ENCODE results near the gene KCNT1. TPM values are rescaled to one million over a fixed set of nuclear protein-coding genes. Genes with fewer than 3 reads are reported as not detected.

KCNT1 gene
- total RNA-seq, 1 experiment from 2014 or later, result not detected

DNA sequence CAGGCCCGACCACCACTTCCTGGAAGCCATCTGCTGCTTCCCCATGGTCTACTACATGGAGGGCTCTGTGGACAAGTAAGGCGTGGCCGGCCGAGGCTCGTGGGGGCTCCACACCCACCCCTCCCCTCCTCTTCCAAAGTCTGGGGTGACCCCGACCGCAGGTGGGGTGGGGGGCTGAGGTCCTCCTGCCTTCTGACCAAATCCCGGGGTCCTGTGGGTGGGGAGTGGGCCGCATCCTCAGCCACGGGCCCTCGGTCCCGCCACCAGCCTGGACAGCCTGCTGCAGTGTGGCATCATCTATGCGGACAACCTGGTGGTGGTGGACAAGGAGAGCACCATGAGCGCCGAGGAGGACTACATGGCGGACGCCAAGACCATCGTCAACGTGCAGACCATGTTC, 76.4 kb downstream of the KCNT1 start:
- Histone ChIP-seq H3K79me2 (ENCODE audit: low read depth) (no peaks in the 10 kb centered on the region), H3K27me3 (ENCODE audit: insufficient read depth, low read depth) (no peaks in the 10 kb centered on the region), H3F3A (ENCODE audit: insufficient read depth, low read depth) (no peaks in the 10 kb centered on the region), H3K4me1 (replicated peaks; ENCODE audit: insufficient read depth) (no peaks in the 10 kb centered on the region), H4K20me1 (ENCODE audit: insufficient read depth) (no peaks in the 10 kb centered on the region), H2AFZ (no peak overlapping the region), H3K27ac (no peak overlapping the region), H3K9me3 (ENCODE audit: insufficient read depth, low read depth) (no peaks in the 10 kb centered on the region), H3K9me2 (ENCODE audit: insufficient read depth) (no peaks in the 10 kb centered on the region), H3K4me2 (no peak overlapping the region), H3K4me3 (no peak overlapping the region), H3K36me3 (ENCODE audit: low read depth) (no peaks in the 10 kb centered on the region)
- no peak for DNase-seq
- BruUV-seq (replicated peaks), result no TSS peak
- ChIA-PET CTCF (no interaction called here), POLR2A (ENCODE audit: unreplicated experiment) (no interaction called here)
- intact Hi-C loops (cut with micrococcal nuclease; ENCODE audit: unreplicated experiment), result no loop called here
- TF ChIP-seq EZH2 (IDR thresholded peaks at IDR 0.05; ENCODE audit: low read depth), result no peak
- TF ChIP-seq, protein P1, sequence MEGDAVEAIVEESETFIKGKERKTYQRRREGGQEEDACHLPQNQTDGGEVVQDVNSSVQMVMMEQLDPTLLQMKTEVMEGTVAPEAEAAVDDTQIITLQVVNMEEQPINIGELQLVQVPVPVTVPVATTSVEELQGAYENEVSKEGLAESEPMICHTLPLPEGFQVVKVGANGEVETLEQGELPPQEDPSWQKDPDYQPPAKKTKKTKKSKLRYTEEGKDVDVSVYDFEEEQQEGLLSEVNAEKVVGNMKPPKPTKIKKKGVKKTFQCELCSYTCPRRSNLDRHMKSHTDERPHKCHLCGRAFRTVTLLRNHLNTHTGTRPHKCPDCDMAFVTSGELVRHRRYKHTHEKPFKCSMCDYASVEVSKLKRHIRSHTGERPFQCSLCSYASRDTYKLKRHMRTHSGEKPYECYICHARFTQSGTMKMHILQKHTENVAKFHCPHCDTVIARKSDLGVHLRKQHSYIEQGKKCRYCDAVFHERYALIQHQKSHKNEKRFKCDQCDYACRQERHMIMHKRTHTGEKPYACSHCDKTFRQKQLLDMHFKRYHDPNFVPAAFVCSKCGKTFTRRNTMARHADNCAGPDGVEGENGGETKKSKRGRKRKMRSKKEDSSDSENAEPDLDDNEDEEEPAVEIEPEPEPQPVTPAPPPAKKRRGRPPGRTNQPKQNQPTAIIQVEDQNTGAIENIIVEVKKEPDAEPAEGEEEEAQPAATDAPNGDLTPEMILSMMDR (conservative IDR thresholded peaks at IDR 0.05), result no peak

DNA sequence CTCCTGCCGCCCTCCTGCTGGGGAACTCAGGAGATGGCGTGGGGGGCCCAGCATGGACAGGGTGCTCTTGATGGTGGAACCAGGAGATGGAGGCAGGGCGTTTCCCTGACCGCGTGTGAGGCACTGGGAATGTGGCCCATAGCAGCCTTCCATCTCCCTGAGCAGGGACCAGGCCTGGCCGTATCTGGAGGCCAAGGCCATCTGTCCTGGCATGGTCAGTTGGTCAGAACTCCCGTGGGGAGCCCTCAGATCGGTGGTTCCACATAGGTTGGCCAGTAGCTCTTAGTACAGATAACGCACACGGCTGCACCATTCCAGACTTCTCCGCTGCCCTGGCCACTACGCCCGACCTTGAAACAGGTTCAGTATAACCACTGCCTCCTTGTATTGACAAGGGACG, 77.6 kb downstream of the KCNT1 start:
- DNase-seq, result no peak
- BruUV-seq (replicated peaks), result no TSS peak
- no peaks in the 10 kb centered on the region for H3K4me1 ChIP-seq (replicated peaks; ENCODE audit: insufficient read depth)
- no peaks in the 10 kb centered on the region for H4K20me1 ChIP-seq (ENCODE audit: insufficient read depth)
- no peaks in the 10 kb centered on the region for H3K9me2 ChIP-seq (ENCODE audit: insufficient read depth)
- no peak for TF ChIP-seq EZH2 (IDR thresholded peaks at IDR 0.05; ENCODE audit: low read depth)
- TF ChIP-seq, protein P1 (conservative IDR thresholded peaks at IDR 0.05), result no peak
- no peaks in the 10 kb centered on the region for H3K27me3 ChIP-seq (ENCODE audit: insufficient read depth, low read depth)
- no peak overlapping the region for H3K4me2 ChIP-seq
- H3F3A ChIP-seq (ENCODE audit: insufficient read depth, low read depth), result no peaks in the 10 kb centered on the region
- intact Hi-C loops (cut with micrococcal nuclease; ENCODE audit: unreplicated experiment), result no loop called here
- H2AFZ ChIP-seq, result no peak overlapping the region
- H3K27ac ChIP-seq, result no peak overlapping the region
- H3K4me3 ChIP-seq, result no peak overlapping the region
- H3K36me3 ChIP-seq (ENCODE audit: low read depth), result no peaks in the 10 kb centered on the region
- ChIA-PET CTCF (no interaction called here), POLR2A (ENCODE audit: unreplicated experiment) (no interaction called here)
- no peaks in the 10 kb centered on the region for H3K9me3 ChIP-seq (ENCODE audit: insufficient read depth, low read depth)
- H3K79me2 ChIP-seq (ENCODE audit: low read depth), result no peaks in the 10 kb centered on the region

DNA sequence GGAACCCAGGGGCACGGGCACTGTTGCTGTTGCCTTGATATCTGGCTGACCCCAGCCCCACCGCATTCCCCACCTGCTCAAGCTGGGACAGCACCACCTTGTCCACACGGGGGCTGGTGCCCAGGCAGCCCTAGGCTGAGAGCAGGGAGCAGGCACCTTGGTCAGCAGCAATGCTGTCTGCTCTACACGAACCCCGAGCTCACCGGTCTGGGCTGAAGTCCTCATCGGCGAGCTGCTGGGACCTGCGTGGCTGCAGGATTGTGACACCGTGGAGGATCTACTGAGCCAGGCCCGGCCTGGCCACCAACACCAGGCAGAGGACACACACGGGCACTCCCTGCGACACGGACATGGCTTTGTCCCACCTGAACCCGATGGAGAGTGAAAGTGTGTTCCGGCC, 78.1 kb downstream of the KCNT1 start:
- POLR2A ChIA-PET (ENCODE audit: unreplicated experiment), result no interaction called here
- H3K9me2 ChIP-seq (ENCODE audit: insufficient read depth), result no peaks in the 10 kb centered on the region
- H4K20me1 ChIP-seq (ENCODE audit: insufficient read depth), result no peaks in the 10 kb centered on the region

More for the DNA sequence above, 78.1 kb downstream of the KCNT1 start:
- Histone ChIP-seq H3K36me3 (ENCODE audit: low read depth) (no peaks in the 10 kb centered on the region), H3K27ac (no peak overlapping the region), H3K27me3 (ENCODE audit: insufficient read depth, low read depth) (no peaks in the 10 kb centered on the region), H3K4me2 (no peak overlapping the region), H2AFZ (no peak overlapping the region), H3F3A (ENCODE audit: insufficient read depth, low read depth) (no peaks in the 10 kb centered on the region), H3K4me1 (replicated peaks; ENCODE audit: insufficient read depth) (no peaks in the 10 kb centered on the region), H3K79me2 (ENCODE audit: low read depth) (no peaks in the 10 kb centered on the region), H3K4me3 (no peak overlapping the region), H3K9me3 (ENCODE audit: insufficient read depth, low read depth) (no peaks in the 10 kb centered on the region)
- TF ChIP-seq, protein P1 (conservative IDR thresholded peaks at IDR 0.05), result no peak
- no peak for TF ChIP-seq EZH2 (IDR thresholded peaks at IDR 0.05; ENCODE audit: low read depth)
- no TSS peak for BruUV-seq (replicated peaks)
- CTCF ChIA-PET, result no interaction called here
- DNase-seq, result no peak
- intact Hi-C loops (cut with micrococcal nuclease; ENCODE audit: unreplicated experiment), result no loop called here
